HG03558 (cell line): Measurements from ENCODE around the gene PHF23.

Source experiments
- ATAC-seq: cut with Tn5 transposase; IDR thresholded peaks from one replicate; pipeline ENCODE4 v1.9.1; 2021; ENCODE audit warnings: moderate number of reproducible peaks; ENCODE audit not compliant: unreplicated experiment; ENCODE audit errors: extremely low read depth

Gene PHF23

GRCh38 chr17:7208027-7208571, 31.2 kb downstream of the PHF23 start:
- no peak for ATAC-seq

GRCh38 chr17:7207120-7208001, 31.9 kb downstream of the PHF23 start:
- ATAC-seq = no peak

GRCh38 chr17:7205561-7205960, 33.7 kb downstream of the PHF23 start:
- ATAC-seq = no peak

GRCh38 chr17:7204828-7205461, 34.3 kb downstream of the PHF23 start:
- ATAC-seq = peak; percentile 67

GRCh38 chr17:7204336-7204735, 34.9 kb downstream of the PHF23 start:
- ATAC-seq = no peak

GRCh38 chr17:7203391-7203790, 35.9 kb downstream of the PHF23 start:
- ATAC-seq = no peak

- ATAC-seq = no peak
Measured at GRCh38 chr17:7196651-7197401, 42.4 kb downstream of the PHF23 start.

- no peak for ATAC-seq
Measured at GRCh38 chr17:7195971-7196370, 43.3 kb downstream of the PHF23 start.

- no peak for ATAC-seq
Measured at GRCh38 chr17:7192271-7192937, 46.9 kb downstream of the PHF23 start.

GRCh38 chr17:7191571-7192270, 47.5 kb downstream of the PHF23 start:
- no peak for ATAC-seq

- ATAC-seq = no peak
Measured at GRCh38 chr17:7191069-7191468, 48.2 kb downstream of the PHF23 start.

- no peak for ATAC-seq
Measured at GRCh38 chr17:7190276-7190917, 48.9 kb downstream of the PHF23 start.

- ATAC-seq = no peak
Measured at GRCh38 chr17:7186241-7186640, 53.0 kb downstream of the PHF23 start.
